ENCODE data around the gene FOXP2. TPM values are rescaled to one million over a fixed set of nuclear protein-coding genes. Genes with fewer than 3 reads are reported as not detected.

The FOXP2 gene
- polyA plus RNA-seq, 3 donors: not detected

DNA sequence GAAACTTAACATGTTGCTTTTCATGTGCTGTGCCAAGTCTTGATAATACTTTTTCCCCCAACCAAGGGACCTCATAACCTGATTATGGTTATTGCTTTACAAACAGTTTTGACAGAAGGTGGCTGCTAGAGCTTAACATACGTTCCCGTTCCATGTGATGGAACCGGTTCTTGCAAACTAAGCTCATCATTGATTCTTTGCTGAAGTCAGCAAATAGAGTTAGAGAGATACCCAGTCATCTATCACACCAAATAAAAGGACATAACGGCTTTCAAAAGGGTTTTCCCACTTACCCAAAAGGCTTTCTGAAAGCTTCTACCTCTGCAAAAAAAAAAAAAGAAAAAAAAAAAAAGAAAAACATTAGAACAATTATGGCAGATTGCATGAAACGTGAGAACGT, 277.0 kb downstream of the FOXP2 start:
- Histone ChIP-seq H3K79me2 (ENCODE audit: insufficient read depth, low read length) (no peaks in the 10 kb centered on the region), H3K27ac (ENCODE audit: low read depth in 1 of 2, low read length in 2 of 2) (no peak overlapping the region), H3K36me3 (replicated peaks in 1 of 2; ENCODE audit: control insufficient read depth in 1 of 2, insufficient read depth in 2 of 2, low read length in 2 of 2) (no peaks in the 10 kb centered on the region), H3K27me3 (ENCODE audit: control insufficient read depth in 2 of 2, insufficient read depth in 2 of 2, low read length in 2 of 2) (no peaks in the 10 kb centered on the region), H3K9me3 (replicated peaks in 1 of 2; ENCODE audit: control insufficient read depth in 1 of 2, insufficient read depth in 1 of 2, low read length in 2 of 2) (no peaks in the 10 kb centered on the region), H3K4me2 (replicated peaks; ENCODE audit: extremely low read depth, low read length, poor library complexity, severe bottlenecking) (no peak overlapping the region), H3K4me3 (replicated peaks in 1 of 3; ENCODE audit: low read depth in 2 of 3, low read length in 3 of 3) (no peak overlapping the region), H4K20me1 (ENCODE audit: insufficient read depth, low read length) (no peaks in the 10 kb centered on the region), H2AFZ (ENCODE audit: insufficient read depth, low read depth, low read length, poor library complexity, severe bottlenecking) (no peak overlapping the region), H3K4me1 (ENCODE audit: control insufficient read depth in 1 of 2, insufficient read depth in 2 of 2, low read length in 2 of 2) (no peaks in the 10 kb centered on the region), H3K9ac (ENCODE audit: insufficient read depth, low read length, poor library complexity, severe bottlenecking) (no peak overlapping the region)
- Mint-ChIP-seq H3K27ac (no peak overlapping the region), H3K9me3 (peaks cover 0 to 2% (median 0%) of the 10 kb centered on the region in 7 donors), H3K4me3 (no peak overlapping the region), H3K27me3 (ENCODE audit: low read depth in 3 of 3) (no peaks in the 10 kb centered on the region), H3K36me3 (no peaks in the 10 kb centered on the region), H3K4me1 (no peaks in the 10 kb centered on the region)
- no peak for DNase-seq
- intact Hi-C loops (cut with micrococcal nuclease): no loop called here
- TF ChIP-seq CTCF (IDR thresholded peaks at IDR 0.05): no peak
- WGBS (ENCODE audit: insufficient coverage): 100% methylated on average over 2 of the region's 6 CpGs

GRCh38 chr7:114695182-114695581, 280.6 kb downstream of the FOXP2 start:
- no CpG with 5 or more reads among the region's 4 CpGs for WGBS (ENCODE audit: insufficient coverage)
- H2AFZ ChIP-seq (ENCODE audit: insufficient read depth, low read depth, low read length, poor library complexity, severe bottlenecking): no peak overlapping the region
- Mint-ChIP-seq H3K4me1 (no peaks in the 10 kb centered on the region), H3K4me3 (no peak overlapping the region), H3K27ac (no peak overlapping the region), H3K27me3 (ENCODE audit: low read depth in 3 of 3) (peaks cover 0 to 1% (median 0%) of the 10 kb centered on the region in 3 donors), H3K9me3 (peaks cover 0 to 7% (median 3%) of the 10 kb centered on the region in 7 donors), H3K36me3 (no peaks in the 10 kb centered on the region)
- no peak overlapping the region for H3K4me3 ChIP-seq (replicated peaks in 1 of 3; ENCODE audit: low read depth in 2 of 3, low read length in 3 of 3)
- no peak for DNase-seq
- no peaks in the 10 kb centered on the region for H3K36me3 ChIP-seq (replicated peaks in 1 of 2; ENCODE audit: control insufficient read depth in 1 of 2, insufficient read depth in 2 of 2, low read length in 2 of 2)
- intact Hi-C loops (cut with micrococcal nuclease): no loop called here
- H3K27ac ChIP-seq (ENCODE audit: low read depth in 1 of 2, low read length in 2 of 2): no peak overlapping the region
- no peak overlapping the region for H3K9ac ChIP-seq (ENCODE audit: insufficient read depth, low read length, poor library complexity, severe bottlenecking)
- TF ChIP-seq CTCF (IDR thresholded peaks at IDR 0.05): no peak
- no peaks in the 10 kb centered on the region for H3K4me1 ChIP-seq (ENCODE audit: control insufficient read depth in 1 of 2, insufficient read depth in 2 of 2, low read length in 2 of 2)
- H3K27me3 ChIP-seq (ENCODE audit: control insufficient read depth in 2 of 2, insufficient read depth in 2 of 2, low read length in 2 of 2): no peaks in the 10 kb centered on the region
- H3K9me3 ChIP-seq (replicated peaks in 1 of 2; ENCODE audit: control insufficient read depth in 1 of 2, insufficient read depth in 1 of 2, low read length in 2 of 2): no peaks in the 10 kb centered on the region
- no peak overlapping the region for H3K4me2 ChIP-seq (replicated peaks; ENCODE audit: extremely low read depth, low read length, poor library complexity, severe bottlenecking)
- H4K20me1 ChIP-seq (ENCODE audit: insufficient read depth, low read length): no peaks in the 10 kb centered on the region
- no peaks in the 10 kb centered on the region for H3K79me2 ChIP-seq (ENCODE audit: insufficient read depth, low read length)
